Astrocyte of the spinal cord (primary cell): ENCODE measurements around the gene MRPL24.

Experiments used
- DNase-seq: peaks from one replicate; pipeline ENCODE4 v3.0.0; 2011; ENCODE audit warnings: low read depth, low spot score
- H3K4me3 ChIP-seq: 2 replicates; pipeline ENCODE4 v1.5.1; 2011; ENCODE audit warnings: low read depth, mild to moderate bottlenecking, low read length, moderate library complexity
- in situ Hi-C: cut with HindIII; loops from 2 replicates; pipeline ENCODE4 v1.10.0; 2017; ENCODE audit warnings: low sequenced_read_pairs
- TF ChIP-seq, protein P1 (sequence below): IDR thresholded peaks from 2 replicates; pipeline ENCODE4 v1.5.1; 2012; ENCODE audit warnings: low read depth, mild to moderate bottlenecking, low read length, inconsistent platforms

MRPL24 gene

DNA sequence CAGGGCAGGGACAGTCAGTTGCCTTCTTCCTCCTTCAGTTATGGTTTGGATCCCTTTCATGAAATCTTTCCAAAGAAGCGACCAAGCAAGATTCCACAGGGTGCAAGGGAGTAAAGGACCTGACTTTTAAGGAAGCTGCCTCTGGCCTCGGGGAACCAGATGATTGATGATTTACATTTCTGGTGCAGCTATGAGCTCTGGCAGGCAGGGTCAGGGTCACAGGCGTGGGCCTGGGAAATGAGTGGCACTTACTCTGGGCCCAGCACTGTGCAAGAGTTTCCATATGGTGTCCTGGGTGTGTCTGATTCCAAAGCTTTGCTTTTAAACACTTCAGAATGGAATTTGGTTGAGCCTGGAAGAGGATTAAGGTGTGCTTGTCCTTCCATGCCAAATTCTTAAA is 28.3 kb downstream of the MRPL24 start:
- in situ Hi-C loops = no loop called here
- DNase-seq = no peak
- H3K4me3 ChIP-seq = no peak overlapping the region
- TF ChIP-seq, protein P1, sequence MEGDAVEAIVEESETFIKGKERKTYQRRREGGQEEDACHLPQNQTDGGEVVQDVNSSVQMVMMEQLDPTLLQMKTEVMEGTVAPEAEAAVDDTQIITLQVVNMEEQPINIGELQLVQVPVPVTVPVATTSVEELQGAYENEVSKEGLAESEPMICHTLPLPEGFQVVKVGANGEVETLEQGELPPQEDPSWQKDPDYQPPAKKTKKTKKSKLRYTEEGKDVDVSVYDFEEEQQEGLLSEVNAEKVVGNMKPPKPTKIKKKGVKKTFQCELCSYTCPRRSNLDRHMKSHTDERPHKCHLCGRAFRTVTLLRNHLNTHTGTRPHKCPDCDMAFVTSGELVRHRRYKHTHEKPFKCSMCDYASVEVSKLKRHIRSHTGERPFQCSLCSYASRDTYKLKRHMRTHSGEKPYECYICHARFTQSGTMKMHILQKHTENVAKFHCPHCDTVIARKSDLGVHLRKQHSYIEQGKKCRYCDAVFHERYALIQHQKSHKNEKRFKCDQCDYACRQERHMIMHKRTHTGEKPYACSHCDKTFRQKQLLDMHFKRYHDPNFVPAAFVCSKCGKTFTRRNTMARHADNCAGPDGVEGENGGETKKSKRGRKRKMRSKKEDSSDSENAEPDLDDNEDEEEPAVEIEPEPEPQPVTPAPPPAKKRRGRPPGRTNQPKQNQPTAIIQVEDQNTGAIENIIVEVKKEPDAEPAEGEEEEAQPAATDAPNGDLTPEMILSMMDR = no peak

DNA sequence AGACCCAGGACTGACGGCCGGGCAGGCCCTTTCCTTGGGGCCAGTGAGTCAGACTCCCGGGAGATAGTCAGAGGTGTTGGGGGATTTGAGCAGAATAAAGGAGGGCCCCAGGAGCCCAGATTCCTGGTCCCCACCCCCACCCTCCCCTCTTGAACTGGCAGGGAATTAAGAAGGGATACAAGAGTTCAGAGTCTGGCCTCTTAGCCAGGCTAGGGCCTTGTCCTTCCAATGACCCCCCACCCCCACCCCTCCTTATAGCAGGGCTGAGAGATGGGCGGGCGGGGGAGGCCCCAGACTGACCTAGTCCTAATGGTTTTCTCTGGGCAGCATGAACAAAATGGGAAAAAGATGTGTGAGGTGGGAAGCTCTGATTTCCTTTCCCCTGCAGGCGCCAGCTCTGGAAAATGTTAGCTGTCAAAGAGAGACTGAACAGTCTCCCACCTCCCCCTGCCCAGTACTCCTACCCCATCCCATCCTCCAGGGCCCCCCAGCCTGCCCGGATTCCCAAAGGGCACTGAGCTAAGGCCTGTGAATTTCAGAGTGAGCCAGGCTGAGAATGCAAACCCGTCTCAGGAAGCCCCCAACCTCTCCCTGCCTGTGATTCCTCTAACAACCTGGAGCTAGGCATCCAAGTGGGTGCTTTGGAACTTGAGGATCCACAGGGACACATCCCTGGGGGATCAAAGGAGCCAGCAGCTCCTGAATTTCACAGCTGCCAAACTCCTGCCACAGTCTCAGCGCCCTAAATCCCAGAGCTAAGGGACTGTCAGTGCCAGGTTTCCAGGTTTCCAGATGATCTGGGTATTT is 29.7 kb downstream of the MRPL24 start:
- TF ChIP-seq, protein P1 = no peak
- in situ Hi-C loops = no loop called here
- no peak for DNase-seq
- no peak overlapping the region for H3K4me3 ChIP-seq

DNA sequence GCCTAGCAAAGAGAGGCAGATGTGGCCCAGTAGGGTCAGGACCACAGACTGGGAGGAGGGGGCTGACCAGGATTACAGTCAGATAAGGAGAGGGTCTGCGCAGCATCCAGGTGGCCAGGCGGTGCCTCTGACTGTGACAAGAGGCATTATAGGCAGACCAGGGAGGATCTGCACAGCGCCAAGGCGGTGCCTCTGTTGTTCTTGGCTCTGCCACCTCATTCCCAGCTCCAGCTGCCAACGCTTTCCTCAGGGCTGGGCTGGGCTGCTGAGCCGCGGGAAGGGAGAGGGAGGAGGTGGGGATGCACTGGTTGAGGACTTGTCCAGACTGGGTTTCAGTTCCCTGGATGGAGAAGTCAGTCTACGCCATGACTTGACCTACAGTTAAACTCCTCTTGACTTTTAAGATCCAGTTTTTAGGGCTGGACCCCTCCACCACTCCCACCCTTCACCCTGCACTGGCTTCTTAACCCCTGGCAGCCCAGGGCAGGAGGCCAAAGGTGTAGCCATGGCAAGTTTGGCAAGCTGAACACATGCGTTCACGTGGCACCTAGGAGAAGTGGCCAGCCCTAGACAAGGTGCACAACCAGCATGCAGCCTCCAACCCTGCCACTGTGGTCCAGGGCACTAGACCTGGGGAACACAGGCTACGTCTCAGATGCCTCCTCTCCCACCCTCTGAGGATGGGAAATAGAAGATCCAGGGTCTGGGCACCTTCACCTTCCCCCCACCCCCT is 31.0 kb downstream of the MRPL24 start:
- TF ChIP-seq, protein P1 = no peak
- DNase-seq = peak; percentile 61
- H3K4me3 ChIP-seq = no peak overlapping the region
- in situ Hi-C loops = no loop called here

DNA sequence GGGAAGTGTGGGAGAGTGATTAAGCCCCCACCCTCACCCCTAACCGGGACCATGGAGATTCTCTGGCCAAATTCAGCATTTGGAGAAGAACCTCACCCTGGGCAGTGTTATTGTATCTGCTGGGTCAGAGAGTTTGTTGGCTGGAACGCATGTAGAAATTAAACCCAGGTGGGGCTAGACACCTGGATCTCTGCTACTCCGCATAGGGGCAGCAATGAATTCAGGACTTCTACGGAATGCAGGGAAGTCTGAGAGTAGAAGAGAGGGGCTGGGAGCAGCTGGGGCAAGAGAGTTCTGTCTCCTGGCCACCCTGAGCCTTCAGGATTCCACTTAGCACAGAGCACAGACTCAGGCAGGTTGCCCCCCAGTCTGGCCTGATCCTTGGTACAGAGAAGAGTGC is 31.9 kb downstream of the MRPL24 start:
- no peak for DNase-seq
- in situ Hi-C loops = no loop called here
- H3K4me3 ChIP-seq = no peak overlapping the region
- TF ChIP-seq, protein P1 = no peak

DNA sequence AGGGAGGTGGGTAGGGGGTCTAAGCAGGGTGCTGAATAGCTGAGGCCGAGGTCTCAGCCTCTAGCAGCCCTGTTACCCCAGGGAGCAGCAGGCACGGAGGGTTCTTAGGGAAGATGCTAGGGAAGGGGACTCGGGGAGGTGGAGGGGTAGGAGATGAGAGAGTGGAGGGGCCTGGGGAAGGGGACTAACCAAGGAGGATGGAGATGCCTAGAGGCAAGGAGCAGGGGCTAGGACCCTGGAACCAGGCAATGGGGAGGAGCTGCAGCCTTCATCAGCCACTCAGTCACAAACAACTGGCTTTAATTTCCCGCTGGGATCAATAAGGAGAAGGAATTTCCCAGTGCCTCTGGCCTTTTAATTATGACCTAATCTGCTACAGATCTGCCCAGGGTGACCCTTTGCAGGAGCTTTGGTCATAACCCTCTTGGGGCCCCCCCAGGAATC is 32.6 kb downstream of the MRPL24 start:
- no peak overlapping the region for H3K4me3 ChIP-seq
- DNase-seq = no peak
- in situ Hi-C loops = no loop called here
- TF ChIP-seq, protein P1 = no peak

DNA sequence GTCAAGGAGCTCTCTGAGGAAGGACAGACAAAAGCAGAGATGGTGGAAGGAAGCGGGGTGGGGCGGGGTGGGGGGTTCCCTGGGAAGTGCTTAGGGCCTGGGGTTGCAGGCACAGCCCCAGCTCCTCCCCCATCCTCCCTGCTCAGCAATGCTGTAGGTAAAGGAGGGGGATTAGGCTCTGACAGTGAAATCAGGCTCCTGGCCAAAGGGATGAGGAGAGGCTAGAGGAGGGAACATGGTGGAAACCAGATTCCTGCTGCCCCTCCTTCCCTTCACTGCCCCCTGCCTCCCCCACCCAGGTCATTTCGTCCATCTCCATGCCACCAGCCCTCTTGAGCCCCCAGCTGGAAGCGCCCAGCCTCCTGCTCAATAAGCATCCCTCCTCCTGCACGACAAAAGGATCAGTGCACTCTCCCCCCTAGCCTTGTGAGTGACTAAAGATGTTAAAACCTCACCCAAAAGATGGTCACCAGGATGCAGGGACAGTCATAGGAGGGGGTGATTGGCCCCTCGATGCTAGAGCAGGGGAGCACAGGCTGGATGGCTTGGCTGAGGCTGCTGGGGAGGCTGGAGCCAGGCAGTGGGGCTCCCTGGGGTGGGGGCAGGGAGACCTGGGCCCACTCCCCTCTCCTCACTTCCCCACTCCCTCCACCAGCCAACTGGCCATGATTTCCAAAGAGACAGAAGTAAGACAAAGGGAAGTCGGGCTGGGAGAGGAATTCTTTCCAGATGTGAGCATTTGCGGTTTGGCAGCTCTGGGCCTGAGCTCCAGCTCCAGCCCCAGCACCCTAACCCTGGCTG is 33.3 kb downstream of the MRPL24 start:
- TF ChIP-seq, protein P1 = no peak
- in situ Hi-C loops = no loop called here
- DNase-seq = no peak
- no peak overlapping the region for H3K4me3 ChIP-seq
